Glutamatergic neuron (in vitro differentiated cells): ENCODE results near the gene SLC12A8. TPM values are rescaled to one million over a fixed set of nuclear protein-coding genes. Genes with fewer than 3 reads are reported as not detected.
A peak's percentile ranks its signal among the peaks of the same experiment; 100 is the strongest.

ENCODE experiments used
- DNase-seq: peaks from one replicate; pipeline ENCODE4 v3.0.0; 2022
- H3K27ac Mint-ChIP-seq: one replicate; pipeline ENCODE4 v1.8.0; 2020; ENCODE audit warnings: mild to moderate bottlenecking, mixed read lengths, inconsistent platforms; ENCODE audit not compliant: unreplicated experiment
- H3K27me3 Mint-ChIP-seq: one replicate; pipeline ENCODE4 v1.8.0; 2020; ENCODE audit warnings: mild to moderate bottlenecking, moderate library complexity, mixed read lengths, inconsistent platforms; ENCODE audit not compliant: unreplicated experiment
- H3K36me3 Mint-ChIP-seq: one replicate; pipeline ENCODE4 v1.8.0; 2020; ENCODE audit warnings: mild to moderate bottlenecking, mixed read lengths, inconsistent platforms; ENCODE audit not compliant: unreplicated experiment
- H3K4me1 Mint-ChIP-seq: one replicate; pipeline ENCODE4 v1.8.0; 2020; ENCODE audit warnings: mild to moderate bottlenecking, low read depth, mixed read lengths, inconsistent platforms; ENCODE audit not compliant: unreplicated experiment
- H3K4me3 Mint-ChIP-seq: one replicate; pipeline ENCODE4 v1.8.0; 2020; ENCODE audit warnings: mild to moderate bottlenecking, mixed read lengths, inconsistent platforms; ENCODE audit not compliant: unreplicated experiment
- H3K9me3 Mint-ChIP-seq: one replicate; pipeline ENCODE4 v1.8.0; 2020; ENCODE audit warnings: mild to moderate bottlenecking, moderate library complexity, mixed read lengths, inconsistent platforms; ENCODE audit not compliant: unreplicated experiment
- total RNA-seq: library from RNA; stranded (reverse); fragmentation: NEBNext Ultra II Directional; extraction: Animal tissue kit (Norgen Biotek cat#: 25700); gene quantifications from one replicate; pipeline ENCODE4 v1.2.1, GENCODE V29; 2021; ENCODE audit not compliant: unreplicated experiment
- TF ChIP-seq, protein P1 (sequence below): fragments of 200-600 bp; sonication (generic); IDR thresholded peaks from one replicate; pipeline ENCODE4 v1.5.0; 2021; ENCODE audit not compliant: partially characterized antibody, unreplicated experiment

SLC12A8 gene
- total RNA-seq, 1 donor from 2014 or later, result 2.4 TPM

DNA sequence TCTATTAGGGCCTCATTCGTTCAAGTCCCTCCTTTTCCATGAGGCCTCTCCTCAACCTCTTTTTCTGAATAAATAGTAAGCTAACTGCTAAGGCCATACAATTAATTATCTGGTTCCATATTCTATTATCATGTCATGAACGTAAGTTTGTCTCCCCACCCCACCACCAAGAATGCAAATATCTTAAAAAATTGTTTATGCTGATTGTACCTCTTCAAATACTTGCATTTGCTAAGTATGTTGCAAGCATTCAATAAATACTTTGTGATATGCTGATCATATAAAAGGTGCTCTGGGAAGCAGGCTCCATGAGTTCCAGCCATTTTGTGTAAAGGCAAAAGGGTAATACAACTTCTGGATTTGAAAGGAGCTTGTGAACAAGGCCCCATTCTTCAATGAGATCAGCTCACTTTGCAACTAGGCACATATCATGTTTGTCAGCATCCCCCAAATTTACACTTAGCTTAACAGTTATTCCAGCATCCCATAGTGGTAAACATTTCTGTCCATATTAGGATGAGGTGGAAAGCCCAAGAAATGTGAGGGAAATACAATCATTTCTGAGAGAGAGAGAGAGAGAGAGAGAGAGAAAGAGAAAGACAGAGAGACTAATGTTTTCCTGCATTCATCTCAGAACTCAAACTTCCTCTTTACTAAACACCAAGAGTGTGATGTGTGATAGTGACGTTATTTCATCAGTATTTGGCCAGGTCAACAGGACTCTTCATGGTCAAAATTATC, 33.2 kb downstream of the SLC12A8 start:
- H3K9me3 Mint-ChIP-seq, result no peaks in the 10 kb centered on the region
- H3K27ac Mint-ChIP-seq, result peak overlapping the region; percentile 29
- H3K4me3 Mint-ChIP-seq, result no peak overlapping the region
- peaks cover 2% of the 10 kb centered on the region for H3K27me3 Mint-ChIP-seq
- no peaks in the 10 kb centered on the region for H3K36me3 Mint-ChIP-seq
- TF ChIP-seq, protein P1, sequence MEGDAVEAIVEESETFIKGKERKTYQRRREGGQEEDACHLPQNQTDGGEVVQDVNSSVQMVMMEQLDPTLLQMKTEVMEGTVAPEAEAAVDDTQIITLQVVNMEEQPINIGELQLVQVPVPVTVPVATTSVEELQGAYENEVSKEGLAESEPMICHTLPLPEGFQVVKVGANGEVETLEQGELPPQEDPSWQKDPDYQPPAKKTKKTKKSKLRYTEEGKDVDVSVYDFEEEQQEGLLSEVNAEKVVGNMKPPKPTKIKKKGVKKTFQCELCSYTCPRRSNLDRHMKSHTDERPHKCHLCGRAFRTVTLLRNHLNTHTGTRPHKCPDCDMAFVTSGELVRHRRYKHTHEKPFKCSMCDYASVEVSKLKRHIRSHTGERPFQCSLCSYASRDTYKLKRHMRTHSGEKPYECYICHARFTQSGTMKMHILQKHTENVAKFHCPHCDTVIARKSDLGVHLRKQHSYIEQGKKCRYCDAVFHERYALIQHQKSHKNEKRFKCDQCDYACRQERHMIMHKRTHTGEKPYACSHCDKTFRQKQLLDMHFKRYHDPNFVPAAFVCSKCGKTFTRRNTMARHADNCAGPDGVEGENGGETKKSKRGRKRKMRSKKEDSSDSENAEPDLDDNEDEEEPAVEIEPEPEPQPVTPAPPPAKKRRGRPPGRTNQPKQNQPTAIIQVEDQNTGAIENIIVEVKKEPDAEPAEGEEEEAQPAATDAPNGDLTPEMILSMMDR, result no peak
- peaks cover 8% of the 10 kb centered on the region for H3K4me1 Mint-ChIP-seq
- DNase-seq, result no peak

DNA sequence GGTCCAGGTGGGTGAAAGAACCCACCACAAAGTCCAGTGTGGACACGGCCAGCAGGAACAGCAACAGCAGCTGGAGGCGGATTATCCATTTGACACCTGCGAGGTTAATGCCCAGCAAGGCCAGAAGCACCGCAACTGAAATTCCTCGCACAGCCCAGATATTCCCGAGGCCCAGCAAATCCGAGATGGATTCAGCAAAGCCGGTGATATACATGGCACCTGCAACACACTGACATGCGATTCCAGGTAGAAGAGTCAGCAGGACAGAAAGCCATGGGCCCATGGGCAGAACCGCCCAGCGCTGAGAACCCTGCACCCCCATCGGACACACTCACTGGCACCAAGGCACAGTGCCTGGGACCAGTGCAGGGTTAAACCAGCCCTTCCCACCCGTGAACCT, 34.8 kb downstream of the SLC12A8 start:
- Mint-ChIP-seq H3K9me3 (peaks cover 3% of the 10 kb centered on the region), H3K27ac (no peak overlapping the region), H3K4me3 (no peak overlapping the region), H3K36me3 (no peaks in the 10 kb centered on the region), H3K27me3 (peaks cover 2% of the 10 kb centered on the region), H3K4me1 (peaks cover 6% of the 10 kb centered on the region)
- no peak for DNase-seq
- TF ChIP-seq, protein P1, result no peak

DNA sequence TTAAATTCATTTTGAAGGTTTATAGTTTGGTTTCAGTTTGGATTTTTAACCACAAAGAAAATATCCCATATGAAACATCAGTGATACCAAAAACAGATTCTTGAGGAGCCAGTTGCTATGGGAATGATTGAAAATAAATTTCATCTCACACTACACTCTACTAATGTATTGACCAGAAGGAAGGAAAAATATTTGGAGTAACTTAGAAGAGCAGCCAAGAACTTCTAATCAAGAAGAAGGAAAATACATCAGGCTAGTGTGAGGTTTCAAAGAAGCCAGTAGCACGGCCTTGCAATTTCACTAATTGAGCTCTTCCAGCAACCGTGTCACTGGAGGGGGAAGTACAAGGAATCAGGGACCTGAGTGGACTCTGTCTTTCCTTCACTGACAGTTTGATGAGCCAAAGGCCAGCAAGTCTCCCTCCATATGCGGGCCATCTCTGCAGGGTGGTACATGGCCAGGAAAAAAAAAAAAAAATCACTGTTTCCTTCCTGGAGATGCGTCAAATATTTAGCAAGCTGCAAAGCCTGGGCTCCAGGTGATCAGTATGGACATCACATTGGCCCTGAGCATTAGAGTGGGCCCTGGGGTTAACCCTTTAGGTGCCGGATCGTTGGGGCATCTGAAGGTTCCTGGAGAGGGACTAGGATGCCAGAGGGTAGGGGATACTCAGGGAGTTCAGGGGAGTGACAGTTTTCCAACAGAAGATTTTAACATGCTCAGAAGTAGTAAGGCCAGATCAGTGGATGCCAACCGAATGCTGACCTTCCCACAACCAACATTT, 37.1 kb downstream of the SLC12A8 start:
- Mint-ChIP-seq H3K4me1 (peaks cover 6% of the 10 kb centered on the region), H3K27ac (no peak overlapping the region), H3K27me3 (peaks cover 2% of the 10 kb centered on the region)

DNA sequence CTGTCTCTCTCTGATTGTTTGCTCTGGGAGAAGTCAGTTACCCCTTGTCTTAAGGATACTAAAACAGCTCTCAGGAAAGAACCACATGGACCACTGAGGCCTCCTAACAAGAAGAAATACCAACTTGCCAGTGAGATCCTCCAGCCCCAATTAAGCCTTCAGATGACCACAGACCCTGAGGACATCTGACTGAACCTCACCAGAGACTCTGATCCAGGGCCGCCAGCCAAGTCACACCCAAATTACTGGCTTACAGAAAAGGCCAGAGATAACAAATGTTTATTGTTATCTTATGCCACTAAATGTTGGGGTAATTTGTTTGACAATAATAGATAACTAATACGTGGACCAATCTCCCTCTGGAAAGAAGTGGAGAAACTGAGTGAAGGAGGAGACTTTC, 40.2 kb downstream of the SLC12A8 start:
- Mint-ChIP-seq H3K4me3 (no peak overlapping the region), H3K4me1 (no peaks in the 10 kb centered on the region), H3K27me3 (no peaks in the 10 kb centered on the region), H3K27ac (no peak overlapping the region), H3K9me3 (peaks cover 3% of the 10 kb centered on the region), H3K36me3 (no peaks in the 10 kb centered on the region)
- TF ChIP-seq, protein P1, result no peak
- no peak for DNase-seq

More for the DNA sequence above, 37.1 kb downstream of the SLC12A8 start:
- TF ChIP-seq, protein P1, result no peak
- Mint-ChIP-seq H3K9me3 (peaks cover 3% of the 10 kb centered on the region), H3K36me3 (no peaks in the 10 kb centered on the region), H3K4me3 (no peak overlapping the region)
- DNase-seq, result no peak

DNA sequence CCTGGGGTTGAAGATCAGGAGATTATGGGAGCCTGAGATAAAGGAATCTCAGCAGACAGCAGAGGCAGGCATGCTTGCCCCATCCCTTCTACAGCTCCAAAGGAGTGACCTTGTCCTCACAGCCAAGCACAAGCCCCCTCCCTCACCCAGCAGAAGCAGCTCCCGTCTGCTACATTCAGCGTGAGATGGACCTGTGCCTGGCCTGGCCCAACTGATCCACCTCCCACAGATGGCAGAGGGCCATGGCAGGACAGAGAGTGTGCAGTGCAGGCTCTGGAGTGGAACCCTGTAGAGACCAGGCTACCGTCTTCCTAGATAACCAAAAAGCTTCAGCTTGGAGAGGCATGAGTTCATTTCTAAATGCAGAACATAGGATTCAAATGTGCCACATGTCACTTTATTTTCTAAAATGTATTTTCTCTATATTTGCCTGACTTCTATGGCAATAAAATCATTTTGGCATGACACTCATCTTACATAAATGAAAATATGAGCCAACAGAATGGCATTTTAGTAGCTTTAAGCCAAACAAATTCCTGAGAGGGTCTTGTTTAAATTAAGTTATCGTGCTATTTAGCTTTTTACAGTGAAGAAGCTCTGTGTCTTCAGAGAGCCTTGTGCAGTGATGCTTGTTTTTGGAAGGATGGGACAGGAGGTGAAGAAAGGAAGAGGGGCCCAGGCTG, 43.7 kb downstream of the SLC12A8 start:
- Mint-ChIP-seq H3K4me1 (peaks cover 10% of the 10 kb centered on the region), H3K9me3 (peaks cover 3% of the 10 kb centered on the region), H3K27ac (no peak overlapping the region), H3K4me3 (no peak overlapping the region), H3K27me3 (no peaks in the 10 kb centered on the region), H3K36me3 (no peaks in the 10 kb centered on the region)
- no peak for DNase-seq
- TF ChIP-seq, protein P1, result no peak
